ENCODE data around the gene NEK9. TPM values are rescaled to one million over a fixed set of nuclear protein-coding genes. Genes with fewer than 3 reads are reported as not detected.
"Not testable (repeated sequence)": the region's sequence is repeated elsewhere in the genome, so short reads cannot be mapped to it uniquely, and the experiment has no call there.

Gene NEK9
- total RNA-seq, 1 experiment from 2014 or later = 0.03 TPM

- DNase-seq (ENCODE audit: low spot score) = no peak
Observed at GRCh38 chr14:75144944-75145343, 18.1 kb upstream of the NEK9 start.

- no peak for DNase-seq (ENCODE audit: low spot score)
Observed at GRCh38 chr14:75143761-75144527, 17.1 kb upstream of the NEK9 start.

GRCh38 chr14:75142494-75142893 lies 15.6 kb upstream of the NEK9 start:
- DNase-seq (ENCODE audit: low spot score) = no peak

- peak; percentile 5 for DNase-seq (ENCODE audit: low spot score)
Observed at GRCh38 chr14:75141967-75142366, 15.1 kb upstream of the NEK9 start.

- no peak for DNase-seq (ENCODE audit: low spot score)
Observed at GRCh38 chr14:75141062-75141461, 14.2 kb upstream of the NEK9 start.

- no peak for DNase-seq (ENCODE audit: low spot score)
Observed at GRCh38 chr14:75140620-75141019, 13.8 kb upstream of the NEK9 start.

- DNase-seq (ENCODE audit: low spot score) = no peak
Observed at GRCh38 chr14:75139185-75139584, 12.3 kb upstream of the NEK9 start.

GRCh38 chr14:75138492-75138891 lies 11.6 kb upstream of the NEK9 start:
- no peak for DNase-seq (ENCODE audit: low spot score)

GRCh38 chr14:75134644-75135043 lies 7.8 kb upstream of the NEK9 start:
- DNase-seq (ENCODE audit: low spot score) = no peak

- DNase-seq (ENCODE audit: low spot score) = no peak
Observed at GRCh38 chr14:75133597-75133996, 6.7 kb upstream of the NEK9 start.

GRCh38 chr14:75132382-75133086 lies 5.7 kb upstream of the NEK9 start:
- DNase-seq (ENCODE audit: low spot score) = peak; percentile 40

GRCh38 chr14:75128596-75128990 lies 1.7 kb upstream of the NEK9 start:
- no peak for DNase-seq (ENCODE audit: low spot score)

- no peak for DNase-seq (ENCODE audit: low spot score)
Observed at GRCh38 chr14:75127903-75128595, 1.2 kb upstream of the NEK9 start.

GRCh38 chr14:75127474-75127820 lies 599 bp upstream of the NEK9 start:
- DNase-seq (ENCODE audit: low spot score) = not testable (repeated sequence)

GRCh38 chr14:75126121-75126544 lies 715 bp downstream of the NEK9 start:
- no peak for DNase-seq (ENCODE audit: low spot score)

GRCh38 chr14:75125617-75126016 lies 1.2 kb downstream of the NEK9 start:
- DNase-seq (ENCODE audit: low spot score) = no peak

GRCh38 chr14:75123991-75124390 lies 2.9 kb downstream of the NEK9 start:
- peak; percentile 50 for DNase-seq (ENCODE audit: low spot score)

GRCh38 chr14:75121552-75121951 lies 5.3 kb downstream of the NEK9 start:
- no peak for DNase-seq (ENCODE audit: low spot score)

GRCh38 chr14:75120541-75121291 lies 6.1 kb downstream of the NEK9 start:
- DNase-seq (ENCODE audit: low spot score) = no peak

GRCh38 chr14:75119056-75119455 lies 7.8 kb downstream of the NEK9 start:
- DNase-seq (ENCODE audit: low spot score) = no peak

GRCh38 chr14:75113932-75114539 lies 12.8 kb downstream of the NEK9 start:
- DNase-seq (ENCODE audit: low spot score) = no peak

GRCh38 chr14:75109877-75110276 lies 17.0 kb downstream of the NEK9 start:
- no peak for DNase-seq (ENCODE audit: low spot score)
